Lung microvascular endothelial cell (primary cell): ENCODE data around the gene TXNL4A. TPM values are rescaled to one million over a fixed set of nuclear protein-coding genes. Genes with fewer than 3 reads are reported as not detected.

Experiments
- DNase-seq, 2 donors: peaks; one replicate each; pipeline versions ENCODE4 v3.0.0 to v3.0.0-alpha.2; 2010; ENCODE audit warnings: low read depth in 2 of 2
- total RNA-seq: library from RNA; depleted of rRNA; stranded (reverse); fragments of >200 nt; gene quantifications from 2 replicates; pipeline ENCODE4 v1.2.1, GENCODE V29; 2014

The TXNL4A gene
- total RNA-seq, 1 donor from 2014 or later, result 34.7 TPM

DNA sequence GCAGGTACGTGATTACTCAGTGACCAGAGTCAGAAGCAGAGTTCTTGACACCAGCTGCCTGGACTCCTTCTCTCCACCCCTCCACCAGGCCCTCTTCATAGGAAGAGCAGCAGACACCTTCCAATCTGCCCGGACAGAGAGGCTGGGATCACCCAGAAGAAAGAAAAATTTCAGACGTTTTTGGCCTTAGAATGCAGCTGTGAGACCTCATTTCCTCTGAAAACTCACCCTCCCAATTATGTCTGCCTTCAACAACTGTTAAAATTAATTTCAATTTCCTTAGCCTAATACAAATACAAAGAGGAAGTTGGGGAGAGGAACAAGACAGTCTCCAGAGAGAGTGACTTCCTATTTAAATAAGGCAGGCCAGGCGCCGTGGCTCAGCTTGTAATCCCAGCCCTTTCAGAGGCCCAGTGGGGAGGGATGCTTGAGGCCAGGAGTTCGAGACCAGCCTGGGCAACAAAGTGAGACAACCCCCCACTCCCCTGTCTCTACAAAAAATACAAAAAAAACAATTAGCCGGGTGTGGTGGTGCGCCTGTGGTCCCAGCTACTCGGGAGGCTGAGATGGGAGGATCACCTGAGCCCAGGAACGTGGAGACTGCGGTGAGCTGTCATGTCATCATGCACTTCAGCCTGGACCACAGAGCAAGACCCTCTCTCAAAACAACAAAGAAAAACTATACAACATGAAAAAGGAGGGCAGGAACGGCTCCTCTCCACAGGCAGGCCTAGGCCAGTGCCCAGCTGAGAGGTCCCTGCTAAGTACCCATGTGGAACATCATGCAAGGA, 38.5 kb downstream of the TXNL4A start:
- peak in 1 of 2 donors; percentile 37 for DNase-seq

DNA sequence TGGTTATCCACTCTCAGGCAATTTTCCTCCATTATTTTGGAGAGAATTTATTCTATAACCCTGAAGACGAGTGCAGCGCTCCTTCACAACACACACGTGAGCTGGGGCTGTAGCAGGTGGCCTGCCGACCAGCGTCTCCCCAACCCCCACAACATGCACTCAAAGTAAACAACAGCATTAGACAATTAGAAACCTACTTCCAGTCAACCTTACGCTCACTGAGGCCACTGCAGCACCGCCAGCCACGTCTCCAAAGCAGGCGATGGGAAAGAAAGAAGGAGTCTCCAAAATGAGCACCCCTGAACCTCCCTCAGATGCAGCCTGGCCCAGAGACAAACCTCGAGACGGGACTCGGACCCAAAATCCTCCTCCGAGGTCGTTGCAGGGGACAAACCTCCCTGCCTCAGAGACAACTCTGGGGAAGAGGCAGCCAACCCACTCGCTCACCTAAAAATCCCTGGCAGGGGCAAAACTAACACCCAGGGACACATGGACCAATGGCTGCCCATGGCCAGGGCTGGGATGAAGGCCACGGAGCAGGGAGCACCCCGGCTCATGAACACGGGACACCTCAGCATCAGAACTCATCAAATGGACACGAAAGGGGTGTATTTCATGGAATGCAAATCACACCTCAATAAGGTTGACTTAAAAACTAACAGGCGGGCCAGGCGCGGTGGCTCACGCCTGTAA, 39.5 kb downstream of the TXNL4A start:
- no peak for DNase-seq

DNA sequence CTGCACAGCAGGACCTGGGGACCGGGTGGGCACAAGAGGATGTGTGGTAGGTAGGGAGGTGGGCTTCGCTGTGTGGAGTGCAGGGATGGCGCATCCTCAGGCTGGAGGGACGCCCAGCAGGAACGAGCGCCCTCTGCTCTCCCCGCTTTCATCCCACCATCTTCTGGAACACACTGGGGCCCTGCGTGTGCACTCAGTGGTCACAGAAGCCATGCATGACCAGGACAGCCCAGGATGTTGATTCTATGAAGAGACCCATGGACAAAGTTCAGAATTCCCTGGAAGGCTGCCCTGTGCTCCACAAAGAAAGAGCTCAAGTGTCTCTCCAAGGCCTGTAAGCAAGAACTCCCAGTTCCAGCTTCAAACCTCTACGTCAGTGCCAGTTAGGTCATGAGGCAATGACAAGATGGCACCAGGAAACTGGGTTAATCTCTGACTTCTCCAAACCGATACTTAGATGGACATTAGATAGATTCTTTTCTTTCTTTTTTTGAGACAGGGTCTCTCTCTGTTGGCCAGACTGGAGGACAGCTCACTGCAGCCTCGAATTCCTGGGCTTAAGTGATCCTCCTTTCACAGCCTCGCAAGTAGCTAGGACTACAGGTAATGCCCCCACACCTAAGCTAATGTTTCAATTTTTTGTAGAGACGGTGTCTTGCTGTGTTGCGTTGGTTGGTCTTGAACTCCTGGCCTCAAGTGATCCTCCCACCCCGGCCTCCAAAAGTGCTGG, 40.3 kb downstream of the TXNL4A start:
- DNase-seq, result no peak

DNA sequence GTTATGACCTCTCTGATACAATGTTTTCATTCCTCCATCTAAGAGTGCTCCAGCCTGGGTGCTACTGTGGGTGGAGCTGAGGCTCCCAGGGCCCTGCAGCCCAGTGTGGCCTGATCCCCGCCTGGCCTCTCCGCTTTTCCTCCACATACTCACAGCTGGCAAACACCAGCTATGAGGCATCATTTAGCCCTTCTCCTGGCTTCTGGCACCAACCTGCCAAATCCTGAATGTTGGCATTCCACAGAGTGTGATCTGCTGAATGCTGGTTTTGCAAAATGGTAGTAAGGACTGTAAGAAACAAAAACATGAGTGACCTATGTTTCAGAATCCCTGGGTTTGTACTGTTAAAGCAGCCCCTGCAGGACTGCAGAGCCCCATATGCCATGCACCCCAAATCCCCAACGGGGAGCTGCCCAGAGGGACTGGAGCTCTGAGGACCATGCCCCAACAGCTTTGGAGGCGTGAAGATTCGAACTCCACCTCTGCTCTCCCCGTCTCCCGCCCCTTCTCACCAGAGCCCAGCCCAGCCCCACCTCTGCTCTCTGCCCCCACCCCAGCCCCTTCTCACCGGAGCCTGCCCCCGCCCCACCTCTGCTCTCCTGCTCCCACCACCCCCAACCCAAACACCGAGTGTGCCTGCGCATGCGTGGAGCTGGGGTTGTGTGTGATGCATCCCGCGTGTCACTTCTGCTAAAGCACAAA, 41.2 kb downstream of the TXNL4A start:
- DNase-seq, result no peak

DNA sequence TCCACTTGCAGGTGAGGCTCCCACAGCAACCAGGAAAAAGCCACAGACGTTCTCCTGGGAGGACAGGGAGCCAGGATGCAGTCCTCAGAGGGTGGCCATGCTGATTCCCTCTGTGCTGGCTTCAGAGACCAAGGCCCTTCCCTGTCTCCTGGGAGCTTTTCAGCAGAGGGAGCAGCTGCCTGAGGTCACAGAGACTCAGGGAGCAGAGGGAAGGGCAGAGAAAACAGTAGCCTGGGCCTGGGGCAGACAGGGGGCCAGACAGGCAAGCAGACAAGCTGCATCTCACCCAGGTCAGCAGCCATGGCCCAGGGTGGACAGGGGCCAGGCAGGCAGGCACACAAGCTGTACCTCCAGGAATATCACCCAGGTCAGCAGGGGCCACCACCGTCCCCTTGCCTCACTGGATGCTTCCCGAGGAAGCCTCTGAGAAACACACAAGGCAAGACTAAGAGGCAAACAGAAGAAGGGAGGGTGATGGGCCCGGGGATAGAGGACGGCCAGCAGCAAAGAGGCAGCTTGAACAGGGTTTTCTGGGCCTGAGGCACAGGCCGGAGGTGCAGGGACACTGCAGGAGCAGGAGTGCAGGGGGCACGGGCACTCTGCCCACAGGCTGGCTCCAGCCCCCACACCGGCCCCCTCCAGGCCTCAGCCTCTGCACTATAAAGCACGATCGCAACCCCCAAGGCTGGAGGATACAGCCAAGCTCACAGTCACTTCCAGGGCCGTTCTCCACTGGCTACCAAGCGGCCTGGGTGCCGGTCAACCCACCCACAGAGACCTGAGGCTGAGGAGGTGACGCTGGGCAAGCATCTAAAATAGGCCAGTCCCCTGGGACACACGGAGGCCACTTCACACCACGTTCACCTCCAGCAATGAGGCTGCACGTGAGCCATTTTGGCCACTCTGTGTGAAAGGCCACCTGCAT, 43.0 kb downstream of the TXNL4A start:
- DNase-seq, result no peak

DNA sequence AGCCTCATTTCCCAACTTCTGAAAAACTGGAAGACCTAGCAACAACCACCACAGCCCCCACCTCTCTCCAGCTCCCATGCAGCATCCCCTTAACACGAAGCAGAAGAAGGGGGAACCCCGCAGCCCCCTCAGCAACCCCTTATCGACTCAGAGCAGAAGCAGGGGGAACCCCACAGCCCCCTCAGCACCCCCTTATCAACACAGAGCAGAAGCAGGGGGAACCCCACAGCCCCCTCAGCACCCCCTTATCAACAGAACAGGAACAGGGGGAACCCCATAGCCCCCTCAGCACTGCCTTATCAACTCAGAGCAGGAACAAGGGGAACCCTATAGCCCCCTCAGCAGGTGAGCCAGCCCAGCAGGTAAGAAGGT, 43.6 kb downstream of the TXNL4A start:
- no peak for DNase-seq

DNA sequence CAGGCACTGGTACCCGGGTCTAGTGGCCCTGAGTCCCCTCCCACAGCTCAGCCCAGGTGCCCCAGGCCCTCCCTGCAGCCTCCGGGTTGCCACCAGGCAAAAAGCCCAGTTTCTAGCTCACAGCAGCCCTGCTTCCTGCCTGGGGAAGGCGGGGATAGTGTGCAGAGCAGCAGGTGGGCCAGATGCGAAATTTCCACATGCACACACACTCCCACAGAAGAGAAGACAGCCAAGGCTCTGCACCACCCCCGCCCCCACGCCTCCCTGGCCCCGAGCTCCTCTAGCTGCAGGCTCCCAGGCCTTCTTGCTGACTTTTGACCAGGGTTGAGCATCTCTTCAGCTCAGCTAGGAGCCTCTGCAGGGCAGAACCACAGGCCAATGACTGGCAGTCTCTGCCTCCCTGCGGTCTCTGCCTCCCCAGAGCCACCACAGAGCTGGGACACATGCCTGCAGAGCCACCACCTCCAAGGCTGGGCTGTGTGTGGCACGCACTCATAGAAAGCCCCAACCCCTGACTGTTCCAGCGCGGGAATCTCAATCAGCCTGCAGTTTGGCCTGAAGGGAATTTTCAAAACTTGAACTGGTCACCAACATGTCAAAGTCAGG, 44.1 kb downstream of the TXNL4A start:
- no peak for DNase-seq

DNA sequence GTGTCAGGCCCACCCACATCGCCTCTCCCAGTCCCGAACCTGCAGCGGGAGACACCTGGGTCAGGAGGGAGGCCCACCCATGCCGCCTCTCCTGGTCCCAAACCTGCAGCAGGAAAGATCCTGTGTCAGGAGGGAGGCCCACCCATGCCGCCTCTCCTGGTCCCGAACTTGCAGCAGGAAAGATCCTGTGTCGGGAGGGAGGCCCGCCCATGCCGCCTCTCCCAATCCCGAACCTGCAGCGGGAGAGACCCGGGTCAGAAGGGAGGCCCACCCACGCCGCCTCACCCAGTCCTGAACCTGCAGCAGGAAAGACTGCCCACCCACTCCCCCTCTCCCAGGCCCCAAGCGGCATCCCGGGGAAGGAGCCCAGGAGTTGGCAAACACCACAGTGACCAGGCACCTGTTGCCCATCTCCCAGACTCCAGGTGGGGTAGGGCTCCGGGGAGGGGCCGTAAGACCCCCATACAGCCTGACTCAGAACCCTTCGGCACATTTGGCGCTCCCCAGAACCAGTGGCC, 44.7 kb downstream of the TXNL4A start:
- DNase-seq, result no peak

DNA sequence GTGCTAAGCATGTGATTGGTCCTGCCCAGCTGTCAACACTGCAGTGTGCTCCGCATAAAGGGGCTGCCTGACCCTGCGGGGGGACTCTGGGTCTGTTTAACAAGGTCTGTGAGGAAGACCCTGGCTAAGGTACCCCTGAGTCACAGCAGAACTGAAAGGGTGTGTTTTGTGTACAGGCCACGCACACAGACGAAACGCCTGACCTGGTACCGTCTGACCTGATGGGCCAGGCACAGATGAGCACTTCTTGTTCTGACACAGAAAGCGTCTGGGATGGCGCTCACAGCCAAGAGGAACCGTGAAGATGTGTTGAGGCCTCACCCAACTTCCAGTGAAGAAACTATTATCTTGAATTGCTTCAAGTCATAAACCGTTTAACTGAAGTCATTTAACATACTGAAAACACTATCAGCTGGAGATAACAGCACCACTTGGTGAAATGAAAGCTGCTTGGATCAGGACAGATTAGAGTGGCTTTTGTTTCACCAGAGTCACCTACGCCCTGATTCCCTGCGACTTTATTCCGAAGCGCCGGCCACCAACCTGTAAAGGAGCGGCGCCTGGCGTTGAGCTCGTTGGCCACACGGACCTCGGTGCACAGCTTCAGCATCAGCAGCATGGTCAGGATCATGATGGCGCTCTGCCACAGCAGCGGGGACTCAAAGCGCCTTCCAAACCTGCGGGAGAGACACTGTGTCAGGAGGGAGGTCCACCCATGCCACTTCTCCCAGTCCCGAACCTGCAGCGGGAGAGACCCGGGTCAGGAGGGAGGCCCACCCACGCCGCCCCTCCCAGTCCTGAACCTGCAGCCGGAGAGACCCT, 45.4 kb downstream of the TXNL4A start:
- DNase-seq, result no peak

DNA sequence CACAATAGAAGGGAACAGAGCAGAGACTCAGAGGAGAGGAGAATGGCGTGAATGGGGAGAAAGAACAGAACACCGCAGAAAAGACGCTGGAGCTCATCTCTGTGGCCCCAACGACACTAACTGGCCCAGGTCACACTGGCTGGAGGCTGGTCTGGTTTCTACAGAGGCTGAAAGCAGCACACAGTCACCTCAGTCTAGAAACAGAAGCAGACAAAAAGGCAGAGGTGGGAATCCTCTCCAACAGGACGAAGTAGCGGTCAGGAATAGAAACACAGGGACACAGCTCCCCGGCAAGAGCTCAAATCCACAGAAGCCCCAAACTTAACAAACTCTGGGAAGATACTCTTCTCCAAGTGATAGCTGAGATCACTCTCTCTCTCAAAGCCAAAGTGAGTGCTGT, 46.2 kb downstream of the TXNL4A start:
- DNase-seq, result no peak

DNA sequence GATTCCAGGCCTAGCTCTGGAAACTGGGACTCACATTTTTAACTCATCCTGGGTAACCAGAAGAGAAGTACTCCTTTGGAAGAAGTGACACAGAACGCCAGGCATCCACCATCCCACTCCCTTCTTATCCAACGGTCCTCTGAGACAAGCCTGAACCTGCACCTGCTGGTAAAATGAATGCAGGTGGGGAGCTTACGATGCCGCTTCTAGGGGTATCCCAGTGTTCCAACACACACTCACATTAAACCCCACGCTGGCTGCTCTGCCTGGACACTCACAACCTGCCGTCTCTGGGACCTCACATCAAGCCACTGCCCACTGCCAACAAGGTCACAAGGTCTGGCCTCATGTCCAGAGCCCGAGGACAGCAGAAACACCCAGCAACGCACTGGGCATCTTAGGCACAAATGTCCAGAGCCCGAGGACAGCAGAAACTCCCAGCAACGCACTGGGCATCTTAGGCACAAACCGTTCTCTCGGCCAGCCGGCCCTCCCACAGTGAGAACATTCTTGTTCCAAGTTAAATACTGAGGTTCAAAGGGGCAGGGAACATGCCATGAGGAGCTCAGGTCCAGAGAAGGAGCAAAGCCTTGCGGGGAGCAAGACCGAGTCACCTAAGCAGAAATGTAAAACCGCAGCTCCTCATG, 46.8 kb downstream of the TXNL4A start:
- no peak for DNase-seq

DNA sequence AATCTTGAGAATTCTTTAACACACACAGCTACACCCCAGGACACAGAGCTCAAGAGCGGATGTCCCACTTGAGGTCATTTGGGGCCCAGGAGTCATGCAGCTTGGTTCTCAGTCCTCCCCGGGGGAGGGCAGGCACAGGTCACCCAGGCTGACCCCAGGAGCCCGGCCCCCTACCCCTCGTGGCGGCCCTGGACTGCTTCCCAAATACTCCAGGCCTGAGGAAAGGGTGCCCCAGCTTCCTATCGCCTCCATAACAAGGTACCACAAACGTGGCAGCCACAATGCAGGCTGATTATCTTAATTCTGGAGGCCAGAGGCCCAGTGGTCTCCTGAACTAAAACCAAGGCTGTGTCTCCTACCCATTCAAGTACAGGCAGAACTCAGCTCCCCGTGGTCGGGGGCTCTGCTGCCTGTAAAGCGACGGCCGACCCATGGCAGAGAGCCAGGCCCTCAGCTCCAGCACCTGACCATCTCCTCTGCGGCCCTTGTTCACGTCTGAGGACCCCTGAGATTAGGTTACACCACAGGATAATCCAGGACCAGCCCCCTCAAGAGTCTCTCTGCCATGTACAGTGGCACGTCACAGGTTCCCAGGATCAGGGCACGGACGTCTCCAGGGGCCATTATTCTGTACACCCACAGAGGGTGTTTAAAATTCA, 47.4 kb downstream of the TXNL4A start:
- DNase-seq, result no peak

DNA sequence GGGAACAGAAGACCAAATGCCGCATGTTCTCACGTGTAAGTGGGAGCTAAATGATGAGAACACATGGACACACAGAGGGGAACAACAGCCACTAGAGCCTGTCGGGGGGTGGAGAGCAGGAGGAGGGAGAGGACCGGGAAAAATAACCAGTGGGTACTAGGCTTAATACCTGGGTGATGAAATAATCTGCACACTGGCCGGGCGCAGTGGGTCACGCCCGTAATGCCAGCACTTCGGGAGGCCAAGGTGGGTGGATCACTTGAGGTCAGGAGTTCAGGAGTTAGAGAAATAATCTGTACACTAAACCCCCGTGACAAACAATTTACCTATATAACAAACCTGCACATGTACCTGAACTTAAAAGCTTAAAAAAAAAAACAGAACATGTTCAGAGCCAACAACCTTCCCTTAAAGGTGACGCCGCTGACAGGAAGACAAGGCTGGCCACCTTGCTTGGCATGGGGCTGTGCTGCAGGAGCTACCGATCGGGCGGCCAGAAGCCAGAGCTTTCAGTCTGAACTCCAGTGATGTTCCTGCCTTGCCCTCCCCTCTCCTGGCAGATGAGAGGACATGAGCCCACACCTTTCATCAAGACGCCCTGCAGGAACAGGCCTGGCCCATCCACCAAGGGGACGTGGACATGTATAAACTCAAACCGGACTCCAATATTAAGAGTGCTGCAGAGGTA, 48.1 kb downstream of the TXNL4A start:
- DNase-seq, result no peak

DNA sequence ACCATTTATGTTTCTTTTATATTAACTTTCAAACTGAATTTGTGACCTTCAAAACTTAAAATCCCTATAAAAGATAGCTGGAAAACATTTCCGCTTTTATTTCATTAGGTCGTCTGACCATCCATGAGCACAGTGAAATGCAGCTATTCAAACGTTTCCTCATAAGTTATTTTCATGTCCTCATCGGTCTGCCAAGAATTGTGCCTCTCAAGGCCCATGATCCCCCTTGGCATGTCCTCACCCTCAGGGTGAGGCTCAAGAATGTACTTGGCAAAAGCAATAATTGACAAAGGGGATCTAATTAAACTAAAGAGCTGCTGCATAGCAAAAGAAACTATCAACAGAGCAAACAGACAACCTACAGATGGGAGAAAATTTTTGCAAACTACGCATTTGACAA, 49.3 kb downstream of the TXNL4A start:
- DNase-seq, result no peak

DNA sequence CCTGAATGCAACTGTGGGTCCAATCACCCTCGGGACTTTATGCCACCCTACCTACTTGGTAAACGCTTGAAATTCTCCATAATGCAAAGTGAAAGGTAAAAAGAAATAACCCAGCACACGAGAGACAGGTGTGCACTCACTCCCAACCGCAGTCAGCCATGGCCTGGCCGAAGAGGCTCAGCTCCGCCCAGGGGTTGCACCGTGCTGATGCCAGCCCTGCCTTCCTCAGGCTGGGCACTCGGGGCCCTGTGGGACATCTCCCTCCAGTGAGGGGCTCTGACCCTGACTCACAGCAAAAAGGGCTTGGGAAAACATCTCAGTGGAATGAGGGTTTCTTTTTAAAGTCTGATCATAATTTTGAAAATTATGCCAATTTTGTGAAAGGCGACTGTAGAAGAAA, 50.2 kb downstream of the TXNL4A start:
- DNase-seq, result no peak

DNA sequence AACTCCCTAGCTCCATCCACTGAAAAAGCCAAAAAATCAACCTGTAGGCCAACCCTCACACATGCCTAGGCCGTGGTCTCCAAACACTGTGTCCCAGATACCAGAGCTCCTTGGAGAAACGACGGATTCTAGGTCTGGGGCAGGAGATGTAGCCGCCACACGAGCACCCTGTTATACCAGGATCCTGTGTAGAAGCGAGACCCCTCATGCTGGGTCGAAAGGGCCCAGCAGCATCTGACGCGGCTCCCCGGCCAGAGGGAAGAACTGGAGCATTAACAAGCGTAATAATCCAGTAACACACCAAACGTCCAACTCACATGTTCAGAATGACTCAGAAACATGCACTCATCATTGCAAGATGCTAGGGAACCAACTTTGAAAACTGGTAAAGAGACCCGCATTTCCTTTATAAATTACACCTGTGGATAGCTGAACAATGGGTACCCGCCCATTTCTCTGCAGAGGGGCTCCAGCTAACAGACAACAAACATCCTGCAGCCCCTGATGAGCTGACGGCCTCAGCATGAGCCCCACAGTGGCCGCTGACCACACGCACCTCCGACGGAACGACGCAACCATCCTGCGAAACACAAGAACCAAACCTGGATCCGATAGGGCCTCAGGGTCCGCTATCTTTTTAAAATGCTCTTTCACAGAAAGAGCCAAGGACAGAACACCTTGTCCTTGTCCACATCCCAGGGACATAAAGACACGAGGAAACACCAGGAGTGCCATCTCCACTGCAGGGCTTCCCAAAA, 51.1 kb downstream of the TXNL4A start:
- no peak for DNase-seq

DNA sequence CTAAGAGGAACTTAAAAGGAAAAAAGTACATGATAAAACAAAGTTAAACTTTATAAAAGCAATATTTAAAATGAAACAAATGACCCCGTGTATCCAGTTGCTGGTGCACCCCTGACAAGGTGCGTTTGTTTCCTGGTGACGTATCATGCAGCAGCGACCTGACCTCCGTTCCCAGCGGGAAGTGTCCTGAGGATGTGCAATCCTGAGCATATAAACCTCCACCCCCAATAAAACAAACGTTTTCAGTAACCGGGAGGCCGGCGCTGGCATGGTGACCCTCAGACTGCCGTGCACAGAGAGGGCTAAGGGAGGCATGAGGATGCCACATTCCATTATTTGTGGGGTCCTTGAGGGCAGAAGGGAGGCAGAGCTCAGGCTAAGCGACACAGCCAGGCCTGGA, 51.7 kb downstream of the TXNL4A start:
- DNase-seq, result no peak
